RWPE1 (cell line): ENCODE results near the gene RWDD4.
A peak's percentile ranks its signal among the peaks of the same experiment; 100 is the strongest.

Experiments used
- CTCF ChIA-PET: fragments of 350-600 bp; sonication (Branson Sonifier 250); formaldehyde crosslinking; extraction: SDS; loops from one replicate; lab custom pipeline; 2021; lab: Yijun Ruan, JAX
- POLR2A ChIA-PET: fragments of 400-600 bp; formaldehyde crosslinking; extraction: SDS; loops from one replicate; lab custom pipeline; 2020; ENCODE audit warnings: antibody characterized with exemption; ENCODE audit not compliant: low non-redundant PET; lab: Yijun Ruan, JAX
- DNase-seq: peaks from one replicate; pipeline ENCODE4 v3.0.0; 2012; ENCODE audit warnings: low spot score
- H3K27ac ChIP-seq: fragments of 450-650 bp; 2 replicates; pipeline ENCODE4 v1.5.1; 2017
- CTCF ChIP-seq: fragments of 450-650 bp; conservative IDR thresholded peaks from 2 replicates; pipeline ENCODE4 v1.5.1; 2017; ENCODE audit warnings: low read depth, mild to moderate bottlenecking

The RWDD4 gene

GRCh38 chr4:183591301-183591700, 67.7 kb downstream of the RWDD4 start:
- POLR2A ChIA-PET, result no interaction called here
- CTCF ChIA-PET, result no interaction called here
- DNase-seq, result peak; percentile 9

More at GRCh38 chr4:183591301-183591700, 67.7 kb downstream of the RWDD4 start:
- H3K27ac ChIP-seq, result no peak overlapping the region
- TF ChIP-seq CTCF, result no peak
